Right lobe of liver (tissue), 6 donors: ENCODE results near the gene TUBGCP2. TPM values are rescaled to one million over a fixed set of nuclear protein-coding genes. Genes with fewer than 3 reads are reported as not detected.

Experiments
- ATAC-seq, 4 donors: fragments of 200-7000 bp; cut with Tn5 transposase; one replicate each; pipeline ENCODE4 v1.9.1; 2020; ENCODE audit warnings: mild to moderate bottlenecking in 4 of 4, moderate library complexity in 4 of 4
- DNase-seq, 3 donors: peaks; one replicate each; pipeline ENCODE4 v3.0.0-alpha.2; 2020
- H3K27ac ChIP-seq, 3 donors: fragments of 200-600 bp; one replicate each; pipeline ENCODE4 v1.8.0; 2022
- H3K27me3 ChIP-seq, 2 donors: fragments of 200-600 bp; one replicate each; pipeline ENCODE4 v1.8.0; 2022
- H3K36me3 ChIP-seq, 4 donors: fragments of 200-600 bp; sonication (generic) in 1 of 4; one replicate each; pipeline versions ENCODE4 v1.5.1 to v1.8.0; 2017 to 2022; ENCODE audit warnings: control low read depth in 1 of 4
- H3K4me1 ChIP-seq, 4 donors: fragments of 200-600 bp; sonication (generic) in 1 of 4; one replicate each; pipeline versions ENCODE4 v1.5.1 to v1.8.0; 2017 to 2022; ENCODE audit warnings: control low read depth in 1 of 4
- H3K4me3 ChIP-seq, 3 donors: fragments of 200-600 bp; one replicate each; pipeline ENCODE4 v1.8.0; 2022
- H3K9me3 ChIP-seq, 4 donors: fragments of 200-600 bp; sonication (generic) in 1 of 4; one replicate each; pipeline versions ENCODE4 v1.5.1 to v1.8.0; 2017 to 2022; ENCODE audit warnings: control low read depth in 1 of 4
- CTCF ChIP-seq, 4 donors: fragments of 200-600 bp in 3 of 4; fragments of 450-650 bp in 1 of 4; IDR thresholded peaks; one replicate each; pipeline versions ENCODE4 v1.5.1 to v1.8.0; 2016 to 2022; ENCODE audit warnings: antibody characterized with exemption in 4 of 4, mild to moderate bottlenecking in 2 of 4
- POLR2A ChIP-seq: fragments of 450-650 bp; IDR thresholded peaks from one replicate; pipeline ENCODE4 v1.6.1; 2017; ENCODE audit warnings: antibody characterized with exemption, mild to moderate bottlenecking
- WGBS: methylation state at CpG from one replicate; pipeline ENCODE4 v1.1.6; 2018; ENCODE audit warnings: low coverage, low lambda C conversion rate; ENCODE audit not compliant: insufficient coverage; ENCODE audit errors: missing lambda C conversion rate; 5-methylcytosine and 5-hydroxymethylcytosine counted together
- intact Hi-C, 2 donors: fragments of 100-400 bp; cut with DNase I; formaldehyde crosslinking; loops; one replicate each; pipeline versions ENCODE4 v1.11.2 to v1.14.1; 2022
- total RNA-seq, 6 experiments: library from RNA; depleted of rRNA in 2 of 6; stranded (reverse); fragments of >200 nt in 2 of 6; fragmentation: NEBNext Ultra II Directional in 3 of 6; extraction: Animal tissue kit (Norgen Biotek cat#: 25700) in 3 of 6; gene quantifications; one replicate each; pipeline versions ENCODE4 v1.1.0 to v1.2.4, GENCODE V29; 2016 to 2023
- donor health status: DM: no; HTN: yes; CAD: no.
- donor health status: DM: no; HTN: no; CAD: no.
- donor health status: DM: no; HTN: no; CAD: no.
- donor health status: DM: no; HTN: yes; CAD: no.
- donor health status: DM: no; HTN: yes; CAD: no.

TUBGCP2 gene
- total RNA-seq, 6 experiments from 2014 or later: 19.6 to 30.0 (median 25.6) TPM

DNA sequence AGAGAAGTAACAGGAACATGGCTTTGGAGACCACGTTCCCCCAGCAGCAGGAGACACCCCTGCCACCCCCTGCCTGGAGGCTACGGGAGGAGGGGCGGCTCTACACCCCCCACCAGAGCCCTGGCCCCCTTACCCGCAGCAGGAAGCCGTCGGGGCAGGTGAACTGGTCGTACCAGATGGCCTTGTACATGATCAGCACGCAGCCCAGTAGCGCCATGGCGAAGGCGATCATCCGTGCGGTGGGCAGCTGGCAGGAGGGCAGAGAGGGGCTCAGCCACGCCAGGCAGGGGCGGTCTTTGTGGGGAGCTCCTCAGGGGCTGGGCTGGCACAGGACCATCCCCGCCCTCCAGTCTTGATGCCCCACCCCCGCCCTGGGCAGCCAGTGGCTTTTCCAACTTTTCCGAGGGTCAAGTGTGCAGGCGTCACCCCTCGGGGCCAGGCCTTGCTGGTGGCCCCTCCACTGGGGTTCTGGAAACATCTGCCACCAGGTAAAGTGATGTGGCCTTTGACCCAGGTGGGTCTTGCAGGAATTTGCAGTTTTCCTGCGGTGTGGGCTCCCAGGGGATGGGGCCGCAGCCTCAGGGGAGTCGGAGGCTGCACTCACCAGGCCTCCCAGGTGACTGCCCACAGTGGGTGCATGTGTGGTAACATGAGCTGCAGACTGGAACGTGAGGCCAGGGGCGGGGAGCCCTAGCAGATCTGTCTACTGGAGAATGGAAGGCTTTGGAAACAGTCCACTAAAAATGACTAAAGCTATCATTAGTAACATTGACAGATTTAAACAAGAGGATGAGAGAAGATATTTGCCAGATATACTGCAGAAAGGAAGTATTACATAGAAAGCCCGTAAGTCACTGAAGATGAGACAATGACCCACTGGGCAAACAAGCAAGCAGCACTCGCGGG lies 18.3 kb upstream of the TUBGCP2 start:
- Histone ChIP-seq H3K36me3 (no peaks in the 10 kb centered on the region), H3K27me3 (peaks cover 14 to 24% of the 10 kb centered on the region in 2 donors), H3K4me3 (no peak overlapping the region), H3K27ac (no peak overlapping the region), H3K9me3 (no peaks in the 10 kb centered on the region), H3K4me1 (peaks cover 0 to 14% (median 0%) of the 10 kb centered on the region in 4 donors)
- 22% methylated on average over 15 of the region's 28 CpGs for WGBS
- TF ChIP-seq CTCF (IDR thresholded peaks at IDR 0.05): no peak
- TF ChIP-seq POLR2A: no peak
- intact Hi-C loops: loop anchor here in 1 of 2 donors (10.0 kb wide), 1 partner anchor 48 kb away; the partner anchor contains the start of genes ECHS1 and PAOX
- no peak for ATAC-seq
- no peak for DNase-seq

DNA sequence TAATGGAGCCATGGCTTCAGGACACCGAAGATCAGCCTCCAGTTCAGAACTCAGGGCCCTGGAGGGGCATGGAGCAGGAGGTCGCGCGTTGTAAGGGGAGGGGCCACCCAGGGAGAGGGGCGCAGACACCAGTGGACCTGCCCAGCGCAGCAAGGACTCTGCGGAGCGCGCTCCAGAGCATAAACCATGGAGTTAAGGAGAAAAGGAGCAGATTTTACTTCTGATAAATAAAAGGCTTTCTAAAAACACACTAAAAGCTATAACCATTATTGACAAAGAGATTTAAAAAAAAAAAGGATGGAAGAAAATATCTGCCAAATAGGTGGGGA lies 17.5 kb upstream of the TUBGCP2 start:
- peaks cover 0 to 14% (median 0%) of the 10 kb centered on the region in 4 donors for H3K4me1 ChIP-seq
- H3K4me3 ChIP-seq: peak overlapping the region in 1 of 3 donors; percentile 26
- ATAC-seq: no peak
- peaks cover 14 to 24% of the 10 kb centered on the region in 2 donors for H3K27me3 ChIP-seq
- DNase-seq: no peak
- H3K36me3 ChIP-seq: no peaks in the 10 kb centered on the region
- intact Hi-C loops: loop anchor here in 1 of 2 donors (10.0 kb wide), 1 partner anchor 49 kb away; the partner anchor contains the start of genes ECHS1 and PAOX
- TF ChIP-seq CTCF (IDR thresholded peaks at IDR 0.05) (no peak), POLR2A (no peak)
- 20% methylated on average over 2 of the region's 9 CpGs for WGBS
- H3K27ac ChIP-seq: no peak overlapping the region
- H3K9me3 ChIP-seq: no peaks in the 10 kb centered on the region

DNA sequence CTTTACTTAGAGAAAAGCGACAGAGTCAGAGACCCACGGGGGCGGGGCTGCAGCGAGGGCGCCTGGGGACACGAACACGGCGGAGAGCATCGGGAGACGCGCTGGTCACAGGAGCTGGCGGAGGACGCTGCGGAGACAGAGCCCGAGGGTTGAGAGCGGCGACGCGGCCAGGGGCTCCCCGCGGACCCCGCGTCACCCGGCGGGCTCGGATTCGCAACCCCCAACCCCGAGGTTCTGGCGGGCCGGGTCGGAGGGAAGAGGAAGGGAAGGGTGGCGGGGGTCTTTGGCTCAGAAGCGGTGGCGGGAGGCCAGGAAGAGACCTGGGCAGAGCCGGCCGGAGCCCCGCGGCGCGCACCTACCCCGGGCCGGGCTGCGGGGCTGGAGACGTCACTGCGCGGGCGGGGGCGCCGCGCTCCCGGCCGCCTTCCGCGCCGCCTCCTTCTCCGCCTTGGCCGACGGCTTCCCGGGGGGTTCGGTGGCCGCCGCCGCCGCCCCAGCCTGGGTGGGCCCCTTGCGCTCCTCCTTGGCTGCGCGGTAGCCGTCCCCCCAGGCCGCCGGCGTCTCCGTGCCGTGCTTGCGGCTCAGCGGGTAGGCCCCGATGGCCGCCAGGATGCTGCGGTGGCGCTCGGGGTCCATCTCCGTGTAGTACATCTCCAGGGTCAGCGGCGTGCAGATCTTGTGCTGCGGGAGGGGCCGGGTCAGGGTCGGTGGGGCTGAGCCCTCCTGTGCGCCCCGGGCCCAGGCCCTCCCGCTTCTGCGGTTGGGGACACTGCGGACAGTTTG lies 17.0 kb upstream of the TUBGCP2 start:
- DNase-seq (no peak), ATAC-seq (no peak)
- Histone ChIP-seq H3K36me3 (no peaks in the 10 kb centered on the region), H3K4me1 (peaks cover 0 to 14% (median 0%) of the 10 kb centered on the region in 4 donors), H3K9me3 (no peaks in the 10 kb centered on the region), H3K27ac (no peak overlapping the region), H3K4me3 (peak overlapping the region in 1 of 3 donors; percentile 26), H3K27me3 (peaks cover 14 to 24% of the 10 kb centered on the region in 2 donors)
- intact Hi-C loops: loop anchor here in 1 of 2 donors (10.0 kb wide), 1 partner anchor 49 kb away; the partner anchor contains the start of genes ECHS1 and PAOX
- 10% methylated on average over 4 of the region's 91 CpGs for WGBS
- TF ChIP-seq CTCF (IDR thresholded peaks at IDR 0.05) (no peak), POLR2A (no peak)

GRCh38 chr10:133324857-133325260 lies 16.2 kb upstream of the TUBGCP2 start:
- WGBS: 41% methylated on average over 3 of the region's 20 CpGs
- no peak overlapping the region for H3K4me3 ChIP-seq
- peaks cover 14 to 24% of the 10 kb centered on the region in 2 donors for H3K27me3 ChIP-seq
- intact Hi-C loops: loop anchor here in 1 of 2 donors (10.0 kb wide), 1 partner anchor 50 kb away; the partner anchor contains the start of genes ECHS1 and PAOX
- DNase-seq: no peak
- TF ChIP-seq POLR2A: no peak
- TF ChIP-seq CTCF (IDR thresholded peaks at IDR 0.05): no peak
- no peak overlapping the region for H3K27ac ChIP-seq
- no peaks in the 10 kb centered on the region for H3K9me3 ChIP-seq
- peak in 1 of 4 donors; percentile 1 for ATAC-seq
- H3K4me1 ChIP-seq: peaks cover 0 to 13% (median 0%) of the 10 kb centered on the region in 4 donors
- H3K36me3 ChIP-seq: no peaks in the 10 kb centered on the region
